Lower leg skin (tissue), 3 donors: ENCODE results near the gene PTPRT.

Source experiments
- CTCF ChIP-seq, 3 donors: fragments of 450-650 bp; IDR thresholded peaks; one replicate each; pipeline ENCODE4 v1.5.1; 2016; ENCODE audit warnings: antibody characterized with exemption in 3 of 3, mild to moderate bottlenecking in 3 of 3, moderate library complexity in 2 of 3
- POLR2A ChIP-seq, 2 donors: fragments of 450-650 bp; IDR thresholded peaks; one replicate each; pipeline ENCODE4 v1.6.1; 2016 to 2017; ENCODE audit warnings: antibody characterized with exemption in 2 of 2, mild to moderate bottlenecking in 1 of 2, moderate library complexity in 1 of 2

GRCh38 chr20:42214074-42214473, 975.6 kb downstream of the PTPRT start:
- no peak for TF ChIP-seq POLR2A (IDR thresholded peaks at IDR 0.05)
- TF ChIP-seq CTCF (IDR thresholded peaks at IDR 0.05) = no peak
